NCI-H524 (cell line): ENCODE results near the gene NCS1.
A peak's percentile ranks its signal among the peaks of the same experiment; 100 is the strongest.

Source experiments
- DNase-seq, 2 experiments: peaks; one replicate each; lab custom pipeline; 2025; lab: John Stamatoyannopoulos, UW

The NCS1 gene

DNA sequence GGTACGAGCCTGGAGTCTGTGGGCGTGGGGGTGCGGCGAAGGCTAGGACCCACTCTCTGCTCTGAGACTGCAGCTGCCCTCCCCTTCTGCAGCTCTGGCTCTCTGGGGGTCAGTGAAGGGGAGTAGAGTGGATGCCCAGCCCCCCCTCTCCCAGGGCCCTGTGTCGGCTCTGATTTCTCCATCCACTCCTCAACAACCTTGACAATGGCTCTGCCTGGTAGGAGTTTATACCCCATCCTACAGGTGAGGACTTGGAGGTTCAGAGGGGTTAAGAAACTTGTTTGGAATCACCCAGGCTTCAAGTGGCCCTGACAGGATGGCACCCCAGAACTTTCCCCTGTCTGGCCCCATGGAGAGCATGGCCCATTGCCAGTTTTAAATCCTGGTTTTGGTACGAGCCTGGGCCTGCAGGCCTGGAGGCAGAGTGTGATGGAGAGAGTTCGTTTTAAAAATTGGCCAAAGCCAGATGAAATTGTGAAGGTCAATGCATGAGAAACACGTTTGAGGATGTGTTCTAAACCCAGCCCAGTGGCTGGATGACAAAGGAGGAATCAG lies 22.3 kb downstream of the NCS1 start:
- no peak for DNase-seq

DNA sequence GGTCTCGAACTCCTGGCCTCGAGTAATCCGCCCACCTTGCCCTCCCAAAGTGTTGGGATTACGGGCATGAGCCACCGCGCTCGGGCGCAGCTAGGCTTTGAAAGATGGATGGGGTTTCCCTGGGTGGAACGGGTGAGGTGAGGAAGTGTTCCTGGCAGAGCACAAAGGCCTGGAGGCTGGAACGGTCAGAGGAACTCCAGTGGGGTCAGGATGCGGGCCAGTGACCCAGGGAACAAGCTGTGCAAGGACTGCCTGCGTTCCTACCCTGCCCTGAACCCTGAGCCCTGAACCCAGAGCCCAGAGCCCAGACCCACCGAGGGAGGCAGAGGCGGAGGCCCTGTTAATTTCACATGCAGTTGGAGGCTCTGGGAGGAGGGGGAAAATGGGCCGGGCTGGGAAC lies 23.4 kb downstream of the NCS1 start:
- no peak for DNase-seq

GRCh38 chr9:130196643-130197042 lies 24.4 kb downstream of the NCS1 start:
- DNase-seq, result peak in 1 of 2 experiments; percentile 53

GRCh38 chr9:130197386-130197785 lies 25.2 kb downstream of the NCS1 start:
- no peak for DNase-seq

DNA sequence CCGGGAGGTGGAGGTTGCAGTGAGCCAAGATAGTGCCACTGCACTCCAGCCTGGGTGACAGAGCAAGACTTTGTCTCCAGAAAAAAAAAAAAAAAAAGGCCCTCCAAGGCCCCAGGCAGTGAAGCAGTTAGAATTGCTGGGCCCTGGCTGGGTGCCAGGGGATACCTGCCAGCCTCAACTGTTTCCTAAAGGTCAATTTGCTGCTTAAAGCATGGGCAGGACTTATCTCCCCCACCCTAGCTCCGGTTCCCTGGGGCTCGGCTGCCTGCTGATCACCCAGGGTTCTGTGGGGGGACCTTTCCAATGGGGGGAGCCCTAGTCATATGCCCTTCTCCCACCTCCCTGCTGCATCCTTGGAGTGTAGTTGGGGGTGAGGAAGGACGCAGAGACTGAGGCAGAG lies 25.7 kb downstream of the NCS1 start:
- DNase-seq, result no peak

GRCh38 chr9:130198501-130199179 lies 26.4 kb downstream of the NCS1 start:
- peak in 1 of 2 experiments; percentile 17 for DNase-seq

DNA sequence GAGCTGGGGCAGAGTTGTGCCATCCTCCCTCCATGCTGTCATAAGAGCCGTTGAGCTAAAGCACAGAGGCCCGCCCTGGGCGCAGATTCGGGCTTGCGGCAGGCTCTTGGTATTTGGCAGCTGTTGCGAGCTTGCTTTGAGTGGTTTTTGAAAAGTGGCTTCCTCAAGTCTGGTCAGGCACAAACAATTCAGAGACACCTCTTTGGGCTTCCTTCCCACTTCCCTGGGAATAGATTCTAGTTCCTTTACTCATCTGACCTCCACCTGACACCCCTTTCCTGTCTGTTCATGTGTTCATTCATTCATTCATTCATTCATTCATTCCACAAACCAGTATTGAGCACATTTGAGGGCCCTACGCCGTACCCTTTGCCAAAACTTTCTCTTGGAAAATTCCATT lies 27.4 kb downstream of the NCS1 start:
- DNase-seq, result peak in 1 of 2 experiments; percentile 67

- DNase-seq, result no peak
Measured at GRCh38 chr9:130200038-130200849, 28.0 kb downstream of the NCS1 start.

- DNase-seq, result no peak
Measured at GRCh38 chr9:130201399-130201873, 29.2 kb downstream of the NCS1 start.

DNA sequence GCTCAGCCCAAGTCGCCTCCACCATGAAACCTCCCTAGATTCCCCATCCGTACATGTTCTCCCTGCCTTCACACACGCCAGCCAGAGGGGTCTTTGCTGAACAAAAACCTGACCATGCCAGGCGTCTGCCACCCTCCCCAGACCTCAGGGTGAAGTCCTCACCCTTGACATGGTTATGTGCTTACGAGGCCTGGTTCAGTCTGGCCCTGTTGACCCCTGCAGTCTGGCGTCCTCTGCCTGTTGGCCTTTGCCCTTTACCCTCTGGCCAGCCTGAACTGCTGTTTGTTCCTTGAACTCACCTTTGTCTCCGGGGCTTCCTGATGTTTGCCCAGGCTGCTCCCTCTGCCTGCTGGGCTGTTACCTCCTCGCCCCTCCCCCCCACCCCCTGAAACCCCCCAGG lies 29.8 kb downstream of the NCS1 start:
- no peak for DNase-seq

- no peak for DNase-seq
Measured at GRCh38 chr9:130204341-130204740, 32.1 kb downstream of the NCS1 start.

DNA sequence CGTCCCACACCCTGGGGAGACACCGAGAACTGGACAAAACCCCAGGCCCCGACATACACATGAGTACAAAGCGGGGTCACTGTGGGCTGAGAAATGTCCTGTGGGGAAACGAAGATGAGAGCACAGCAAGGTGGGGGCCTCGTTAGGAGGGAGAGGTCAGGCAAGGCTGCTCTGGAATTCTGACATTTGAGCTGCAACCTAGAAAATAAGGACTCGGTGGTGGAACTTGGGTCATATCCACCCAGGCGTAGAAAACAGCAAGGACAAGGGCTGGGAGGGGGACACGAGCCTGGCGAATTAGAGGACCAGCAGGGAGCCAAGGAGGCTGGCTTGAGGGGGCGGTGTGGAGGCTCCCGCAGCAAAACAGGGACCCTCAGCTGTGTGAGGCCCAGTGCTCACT lies 32.8 kb downstream of the NCS1 start:
- no peak for DNase-seq

DNA sequence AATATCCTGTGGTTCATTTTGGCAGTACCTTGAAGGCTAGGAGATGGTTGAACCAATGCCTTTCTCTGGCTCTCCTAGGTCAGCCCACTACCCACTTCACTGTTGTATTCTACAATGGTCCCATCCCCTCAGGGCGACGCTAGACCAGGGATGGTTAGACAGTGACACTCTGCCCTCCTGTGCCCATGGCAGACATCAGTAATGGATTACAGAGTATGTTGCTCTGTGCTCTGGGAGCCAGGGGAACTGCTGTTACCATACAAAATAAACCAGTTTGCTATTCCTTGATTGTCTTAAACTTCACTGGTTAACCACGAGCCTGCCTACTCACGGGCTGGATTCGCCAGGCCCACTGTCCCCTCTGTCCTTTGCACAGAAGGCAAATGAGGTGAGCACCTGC lies 33.7 kb downstream of the NCS1 start:
- no peak for DNase-seq

GRCh38 chr9:130206579-130206978 lies 34.4 kb downstream of the NCS1 start:
- no peak for DNase-seq

DNA sequence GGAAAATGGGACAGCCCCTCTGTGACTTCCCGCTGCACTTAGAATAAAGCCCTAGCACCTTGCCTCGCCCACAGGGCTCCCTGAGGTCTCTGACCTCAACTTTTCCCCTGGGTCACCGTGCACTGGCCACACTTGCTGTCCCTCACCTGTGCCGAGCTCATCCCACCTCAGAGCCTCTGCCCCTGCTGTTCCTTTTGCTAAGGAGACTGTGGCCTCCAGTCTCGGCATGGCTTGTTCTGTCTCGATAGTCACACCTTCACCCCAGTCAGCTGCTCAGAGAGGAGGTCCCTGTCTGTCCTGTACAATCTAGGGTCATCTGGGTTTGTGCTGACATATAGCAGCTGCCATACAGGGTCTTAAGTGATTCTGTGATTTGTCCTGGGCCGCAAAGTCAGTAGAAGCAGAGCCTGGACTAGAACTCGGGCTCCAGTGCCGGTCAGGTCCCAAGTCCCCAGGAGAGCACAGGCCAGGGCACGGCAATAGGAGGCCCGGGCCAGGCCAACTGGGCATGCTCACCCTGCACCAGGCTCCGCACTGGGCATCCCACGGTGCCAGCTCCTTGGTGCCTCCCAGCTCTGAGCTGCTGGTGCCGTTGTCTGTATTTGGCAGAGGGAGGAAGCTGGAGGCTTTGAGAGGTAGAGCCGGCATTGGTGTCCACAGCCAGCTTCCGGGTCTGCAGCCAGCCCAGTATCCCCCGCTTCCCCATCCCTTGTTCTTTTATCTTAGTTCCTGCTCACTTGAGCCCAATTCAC lies 35.2 kb downstream of the NCS1 start:
- DNase-seq, result no peak

GRCh38 chr9:130208600-130209347 lies 36.6 kb downstream of the NCS1 start:
- no peak for DNase-seq

- no peak for DNase-seq
Measured at GRCh38 chr9:130209422-130209821, 37.2 kb downstream of the NCS1 start.

DNA sequence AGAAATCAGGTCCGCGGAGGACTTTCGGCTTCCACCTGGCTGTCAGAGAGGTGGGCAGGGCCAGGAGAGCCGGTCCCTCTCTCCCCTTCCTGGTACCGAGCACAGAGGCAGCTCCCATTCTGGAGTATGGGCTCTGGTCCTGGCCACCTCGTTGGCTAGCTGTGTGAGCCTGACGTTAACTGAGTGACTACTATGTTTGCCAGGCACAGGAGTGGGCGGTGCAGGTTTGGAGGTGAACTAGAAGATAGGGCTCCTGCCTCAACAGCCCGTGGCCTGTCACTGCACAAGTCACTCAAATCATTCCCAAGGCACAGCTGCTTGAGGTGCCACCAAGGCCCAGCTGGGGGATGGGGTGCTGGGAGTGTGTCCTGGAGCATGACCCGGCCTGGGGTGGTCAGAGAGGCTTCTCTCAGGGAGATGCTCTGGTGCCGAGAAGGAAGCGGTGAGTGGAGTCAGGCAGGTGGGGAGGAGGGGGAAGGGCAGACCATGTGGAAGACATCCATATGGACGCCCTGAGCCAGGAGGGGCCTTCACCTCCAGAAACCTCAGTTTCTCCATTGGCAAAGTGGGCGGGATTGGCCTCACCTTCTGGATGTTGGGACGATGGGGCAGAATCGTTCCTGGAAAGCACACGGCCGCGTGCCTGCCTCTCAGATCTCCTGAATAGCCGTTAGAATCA lies 39.5 kb downstream of the NCS1 start:
- no peak for DNase-seq

DNA sequence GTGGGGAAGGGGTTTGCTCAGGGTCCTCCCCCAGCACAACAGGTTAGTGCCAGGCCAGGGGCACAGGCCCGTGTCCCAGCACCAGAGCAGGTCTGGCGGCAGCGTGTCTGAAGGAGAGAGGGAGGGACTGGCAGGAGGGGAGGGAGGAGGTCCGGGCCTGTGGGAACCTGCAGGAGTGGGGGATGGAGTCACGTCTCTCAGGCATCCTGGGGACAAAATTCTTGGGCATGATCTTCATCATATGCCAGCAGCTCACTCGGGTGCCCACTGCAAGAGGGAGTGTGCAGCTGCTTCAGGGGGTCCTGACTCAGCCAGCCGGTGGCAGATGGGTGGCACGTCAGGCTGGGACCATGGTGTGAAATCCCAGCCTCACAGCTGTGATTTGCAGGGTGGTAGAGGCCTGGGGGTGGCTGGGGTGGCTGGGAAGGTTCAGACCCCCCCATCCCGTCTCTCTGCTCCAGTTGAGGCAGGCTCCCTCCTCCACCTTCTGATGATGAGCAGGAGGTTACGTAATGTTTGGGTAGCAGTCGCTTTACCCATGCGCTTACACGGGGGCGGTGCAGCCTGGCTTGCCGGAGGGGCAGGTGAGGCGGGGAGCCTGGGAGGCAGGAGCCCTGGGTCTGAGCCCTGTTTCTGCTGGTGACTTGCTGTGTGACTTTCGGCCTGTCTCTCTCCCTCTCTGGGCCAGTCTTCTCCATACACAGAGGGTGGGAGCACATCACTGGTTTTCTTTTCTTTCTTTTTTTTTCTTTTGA lies 40.5 kb downstream of the NCS1 start:
- peak; percentile 87 to 95 for DNase-seq
